HTERT RPE-1 (cell line): ENCODE results near the gene MGAT1.
"Not testable (repeated sequence)": the region's sequence is repeated elsewhere in the genome, so short reads cannot be mapped to it uniquely, and the experiment has no call there.

ENCODE experiments used
- in situ Hi-C: fragments of 300-500 bp; cut with MboI; formaldehyde crosslinking; loops from 4 replicates; pipeline ENCODE4 v1.14.3; 2020; ENCODE audit warnings: low sequenced_read_pairs

The MGAT1 gene

GRCh38 chr5:180807046-180807445, 4.4 kb upstream of the MGAT1 start:
- in situ Hi-C loops, result no loop called here

GRCh38 chr5:180806351-180807011, 3.9 kb upstream of the MGAT1 start:
- in situ Hi-C loops, result no loop called here

- in situ Hi-C loops, result no loop called here
Measured at GRCh38 chr5:180804129-180804618, 1.6 kb upstream of the MGAT1 start.

- in situ Hi-C loops, result no loop called here
Measured at GRCh38 chr5:180803181-180804128, 849 bp upstream of the MGAT1 start.

GRCh38 chr5:180801596-180802324, 846 bp downstream of the MGAT1 start:
- in situ Hi-C loops, result no loop called here

- in situ Hi-C loops, result no loop called here
Measured at GRCh38 chr5:180799902-180800801, 2.5 kb downstream of the MGAT1 start.

- in situ Hi-C loops, result no loop called here
Measured at GRCh38 chr5:180799194-180799593, 3.4 kb downstream of the MGAT1 start.

- in situ Hi-C loops, result no loop called here
Measured at GRCh38 chr5:180798193-180798592, 4.4 kb downstream of the MGAT1 start.

GRCh38 chr5:180797256-180798192, 5.1 kb downstream of the MGAT1 start:
- in situ Hi-C loops, result no loop called here

GRCh38 chr5:180795771-180796313, 6.8 kb downstream of the MGAT1 start:
- in situ Hi-C loops, result no loop called here

GRCh38 chr5:180792965-180793287, 9.7 kb downstream of the MGAT1 start:
- in situ Hi-C loops, result no loop called here

- in situ Hi-C loops, result no loop called here
Measured at GRCh38 chr5:180792287-180792964, 10.2 kb downstream of the MGAT1 start.

- in situ Hi-C loops, result no loop called here
Measured at GRCh38 chr5:180791611-180792213, 10.9 kb downstream of the MGAT1 start.

- in situ Hi-C loops, result no loop called here
Measured at GRCh38 chr5:180790524-180790923, 12.1 kb downstream of the MGAT1 start.

GRCh38 chr5:180790020-180790419, 12.6 kb downstream of the MGAT1 start:
- in situ Hi-C loops, result no loop called here

- in situ Hi-C loops, result not testable (repeated sequence)
Measured at GRCh38 chr5:180788651-180789410, 13.8 kb downstream of the MGAT1 start.

- in situ Hi-C loops, result no loop called here
Measured at GRCh38 chr5:180787711-180788431, 14.7 kb downstream of the MGAT1 start.
